ENCODE results near the gene COL4A4.

DNA sequence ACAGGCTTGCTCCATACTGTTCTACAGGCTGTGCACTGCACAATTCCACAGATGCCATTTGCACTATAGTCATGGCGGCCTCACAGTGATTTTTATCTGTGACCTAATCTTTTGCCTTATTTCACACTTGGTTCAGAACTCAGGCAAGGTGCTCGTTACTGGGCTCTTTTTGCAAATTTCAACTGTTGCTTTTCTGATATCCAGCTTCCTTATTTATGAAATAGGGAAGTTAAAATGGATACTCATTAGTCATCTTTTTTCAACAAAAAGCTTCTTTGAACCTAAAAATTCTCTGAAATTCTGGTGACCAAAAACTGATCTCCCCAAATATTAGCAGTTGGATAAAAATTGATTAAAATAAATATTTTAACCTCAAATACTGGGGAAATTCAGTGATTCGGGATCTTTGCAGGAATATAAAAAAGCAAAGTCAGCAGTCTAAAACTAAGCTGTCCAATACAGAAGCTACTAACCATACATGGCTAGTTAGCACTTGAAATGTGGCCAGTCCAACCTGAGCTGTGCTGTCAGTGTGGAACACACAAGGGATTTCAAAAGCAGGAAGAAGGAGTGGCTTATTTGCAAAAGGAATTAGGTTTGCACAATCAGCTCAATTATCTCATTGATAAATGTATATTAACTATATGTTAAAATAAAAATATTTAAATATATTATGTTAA lies 134.4 kb downstream of the COL4A4 start:
- TF ChIP-seq, protein P1, sequence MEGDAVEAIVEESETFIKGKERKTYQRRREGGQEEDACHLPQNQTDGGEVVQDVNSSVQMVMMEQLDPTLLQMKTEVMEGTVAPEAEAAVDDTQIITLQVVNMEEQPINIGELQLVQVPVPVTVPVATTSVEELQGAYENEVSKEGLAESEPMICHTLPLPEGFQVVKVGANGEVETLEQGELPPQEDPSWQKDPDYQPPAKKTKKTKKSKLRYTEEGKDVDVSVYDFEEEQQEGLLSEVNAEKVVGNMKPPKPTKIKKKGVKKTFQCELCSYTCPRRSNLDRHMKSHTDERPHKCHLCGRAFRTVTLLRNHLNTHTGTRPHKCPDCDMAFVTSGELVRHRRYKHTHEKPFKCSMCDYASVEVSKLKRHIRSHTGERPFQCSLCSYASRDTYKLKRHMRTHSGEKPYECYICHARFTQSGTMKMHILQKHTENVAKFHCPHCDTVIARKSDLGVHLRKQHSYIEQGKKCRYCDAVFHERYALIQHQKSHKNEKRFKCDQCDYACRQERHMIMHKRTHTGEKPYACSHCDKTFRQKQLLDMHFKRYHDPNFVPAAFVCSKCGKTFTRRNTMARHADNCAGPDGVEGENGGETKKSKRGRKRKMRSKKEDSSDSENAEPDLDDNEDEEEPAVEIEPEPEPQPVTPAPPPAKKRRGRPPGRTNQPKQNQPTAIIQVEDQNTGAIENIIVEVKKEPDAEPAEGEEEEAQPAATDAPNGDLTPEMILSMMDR (IDR thresholded peaks at IDR 0.05; ENCODE audit: borderline replicate concordance, extremely low read depth, low read length, poor library complexity, severe bottlenecking) = no peak
- no peak for TF ChIP-seq EZH2 (IDR thresholded peaks at IDR 0.05; ENCODE audit: borderline replicate concordance, low read depth, low read length, severe bottlenecking)

Data from DND-41 (cell line).